B cell (primary cell): ENCODE measurements around the gene CACNA1D. TPM values are rescaled to one million over a fixed set of nuclear protein-coding genes. Genes with fewer than 3 reads are reported as not detected.

Experiments used
- ATAC-seq: fragments of 200-7000 bp; cut with Tn5 transposase; one replicate; pipeline ENCODE4 v1.10.0; 2021; ENCODE audit warnings: low read depth, mild to moderate bottlenecking, moderate number of reproducible peaks, moderate library complexity
- CTCF ChIA-PET: fragments of 350-600 bp; sonication (Branson Sonifier 250); formaldehyde crosslinking; loops from one replicate; lab custom pipeline; 2021; ENCODE audit warnings: antibody characterized with exemption, inconsistent platforms; lab: Charles Lee
- POLR2A ChIA-PET: fragments of 350-600 bp; sonication (Branson Sonifier 250); formaldehyde crosslinking; loops from one replicate; lab custom pipeline; 2021; ENCODE audit warnings: antibody characterized with exemption; lab: Charles Lee
- DNase-seq: peaks from one replicate; pipeline ENCODE4 v3.0.0; 2013
- H2AFZ ChIP-seq: 2 replicates; pipeline ENCODE4 v1.6.1; 2012; ENCODE audit warnings: mild to moderate bottlenecking, low read depth, low read length; ENCODE audit not compliant: insufficient read depth, poor library complexity, severe bottlenecking
- H3K27ac ChIP-seq, 2 donors: 1 replicate in 1 of 2; 2 replicates in 1 of 2; pipeline ENCODE4 v1.5.1; 2012 to 2013; ENCODE audit warnings: low read length in 2 of 2, mild to moderate bottlenecking in 2 of 2, moderate library complexity in 1 of 2
- H3K27me3 ChIP-seq, 4 experiments: fragments of 200-600 bp in 1 of 4; sonication (generic) in 1 of 4; replicated peaks in 1 of 4; 1 replicate in 2 of 4; 2 replicates in 2 of 4; pipeline versions ENCODE4 v1.6.1 to v1.7.0; 2013 to 2016; ENCODE audit warnings: low read length in 3 of 4, mild to moderate bottlenecking in 2 of 4, mixed read lengths in 1 of 4, moderate library complexity in 1 of 4; ENCODE audit not compliant: insufficient read depth in 4 of 4, control insufficient read depth in 3 of 4; ENCODE audit errors: control extremely low read depth in 1 of 4
- H3K36me3 ChIP-seq, 2 experiments: replicated peaks in 1 of 2; 1 replicate in 1 of 2; 2 replicates in 1 of 2; pipeline versions ENCODE4 v1.6.1 to v1.7.1; 2013; ENCODE audit warnings: low read length in 1 of 2; ENCODE audit not compliant: insufficient read depth in 2 of 2, control insufficient read depth in 1 of 2; ENCODE audit errors: control extremely low read depth in 1 of 2, extremely low read depth in 1 of 2
- H3K4me1 ChIP-seq, 2 donors: fragments of 200-600 bp in 1 of 2; sonication (generic) in 1 of 2; 1 replicate in 1 of 2; 2 replicates in 1 of 2; pipeline versions ENCODE4 v1.5.1 to v1.6.1; 2013 to 2017; ENCODE audit warnings: low read length in 2 of 2; ENCODE audit not compliant: control insufficient read depth in 2 of 2, insufficient read depth in 2 of 2
- H3K4me2 ChIP-seq: replicated peaks from 2 replicates; pipeline ENCODE3; 2012; ENCODE audit warnings: mild to moderate bottlenecking, low read depth, low read length; ENCODE audit not compliant: poor library complexity, severe bottlenecking
- H3K4me3 ChIP-seq, 5 experiments: fragments of 200-600 bp in 1 of 5; sonication (generic) in 1 of 5; 1 replicate in 3 of 5; 2 replicates in 2 of 5; pipeline versions ENCODE4 v1.5.1 to v1.7.0; 2011 to 2016; ENCODE audit warnings: low read length in 4 of 5, mild to moderate bottlenecking in 4 of 5, low read depth in 2 of 5, control low read depth in 1 of 5, moderate library complexity in 1 of 5; ENCODE audit not compliant: insufficient read depth in 1 of 5; ENCODE audit errors: control extremely low read depth in 1 of 5, extremely low read depth in 1 of 5
- H3K79me2 ChIP-seq: fragments of 200-600 bp; sonication (generic); one replicate; pipeline ENCODE4 v1.6.0; 2016; ENCODE audit warnings: low read length; ENCODE audit not compliant: control insufficient read depth, insufficient read depth
- H3K9ac ChIP-seq: fragments of 200-600 bp; sonication (generic); 2 replicates; pipeline ENCODE4 v1.6.1; 2017; ENCODE audit warnings: mild to moderate bottlenecking, low read length, moderate library complexity
- H3K9me3 ChIP-seq, 3 donors: one replicate each; pipeline versions ENCODE4 v1.6.1 to v1.7.1; 2013; ENCODE audit warnings: low read length in 2 of 3; ENCODE audit not compliant: control insufficient read depth in 2 of 3, insufficient read depth in 1 of 3; ENCODE audit errors: control extremely low read depth in 1 of 3
- H4K20me1 ChIP-seq: 2 replicates; pipeline ENCODE4 v1.6.0; 2012; ENCODE audit warnings: mild to moderate bottlenecking, low read length; ENCODE audit not compliant: insufficient read depth, control insufficient read depth, poor library complexity, severe bottlenecking
- H3K27ac Mint-ChIP-seq: one replicate; pipeline ENCODE4 v1.8.0; 2021; ENCODE audit warnings: mixed read lengths
- H3K27me3 Mint-ChIP-seq: one replicate; pipeline ENCODE4 v1.8.0; 2021; ENCODE audit warnings: mixed read lengths
- H3K4me1 Mint-ChIP-seq: one replicate; pipeline ENCODE4 v1.8.0; 2021; ENCODE audit warnings: mixed read lengths
- H3K4me3 Mint-ChIP-seq: one replicate; pipeline ENCODE4 v1.8.0; 2021; ENCODE audit warnings: mixed read lengths
- H3K9me3 Mint-ChIP-seq: one replicate; pipeline ENCODE4 v1.8.0; 2022; ENCODE audit warnings: mixed read lengths; ENCODE audit not compliant: insufficient read depth
- EZH2 ChIP-seq: IDR thresholded peaks from 2 replicates; pipeline ENCODE4 v1.6.1; 2012; ENCODE audit warnings: borderline replicate concordance, low read depth, mild to moderate bottlenecking, moderate library complexity, low read length; ENCODE audit not compliant: insufficient read depth, poor library complexity, severe bottlenecking
- WGBS: methylation state at CpG from one replicate; pipeline ENCODE4 v1.1.5; 2013; ENCODE audit warnings: missing lambda C conversion rate; ENCODE audit not compliant: insufficient coverage; 5-methylcytosine and 5-hydroxymethylcytosine counted together
- intact Hi-C: fragments of 100-400 bp; cut with micrococcal nuclease; formaldehyde crosslinking; loops from one replicate; pipeline ENCODE4 v1.10.0; 2022
- polyA plus RNA-seq: library from polyadenylated mRNA; depleted of rRNA; stranded (reverse); fragments of >200 nt; gene quantifications from 2 replicates; pipeline ENCODE4 v1.2.3, GENCODE V29; 2012
- total RNA-seq, 2 donors: library from RNA; stranded (reverse); fragments of 120-200 nt in 1 of 2; gene quantifications; 1 replicate in 1 of 2; 2 replicates in 1 of 2; pipeline versions ENCODE4 v1.2.3 to v1.2.4, GENCODE V29; 2013 to 2022
- TF ChIP-seq, protein P1 (sequence below): fragments of 200-600 bp; IDR thresholded peaks from one replicate; pipeline ENCODE4 v1.8.0; 2022; ENCODE audit warnings: antibody characterized with exemption, mild to moderate bottlenecking

The CACNA1D gene
- total and polyA plus RNA-seq, 2 donors (not counting 1 experiment from before 2014, with no cell fraction given) = 0.06 to 0.07 TPM

DNA sequence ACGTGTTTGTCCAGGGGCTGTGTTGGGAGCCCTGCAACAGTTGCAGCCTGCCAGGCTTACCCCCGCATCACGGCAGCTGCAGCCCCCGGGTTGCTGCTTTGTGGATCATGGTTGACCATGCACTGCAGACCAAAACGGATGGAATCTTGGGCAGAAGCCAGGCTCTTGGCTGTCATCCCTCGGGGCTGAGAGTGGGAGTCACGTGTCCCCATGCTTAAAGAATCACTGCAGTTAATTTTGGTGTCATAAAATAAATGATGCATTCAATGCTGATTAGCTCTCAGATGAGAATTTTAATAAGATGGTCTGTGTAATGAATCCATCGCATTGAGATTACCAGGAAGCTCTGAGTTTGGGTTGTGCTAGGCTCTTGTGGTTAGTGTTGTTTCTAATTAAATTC lies 236.2 kb downstream of the CACNA1D start:
- H3K4me3 Mint-ChIP-seq = no peak overlapping the region
- no peak overlapping the region for H3K4me3 ChIP-seq
- H3K9me3 ChIP-seq = no peaks in the 10 kb centered on the region
- no peaks in the 10 kb centered on the region for H3K36me3 ChIP-seq
- no peak overlapping the region for H3K27ac Mint-ChIP-seq
- no peak overlapping the region for H2AFZ ChIP-seq
- 88% methylated on average over 8 of the region's 8 CpGs for WGBS
- no peaks in the 10 kb centered on the region for H3K9me3 Mint-ChIP-seq
- no peaks in the 10 kb centered on the region for H3K4me1 ChIP-seq
- ChIA-PET POLR2A (no interaction called here), CTCF (no interaction called here)
- no peaks in the 10 kb centered on the region for H3K4me1 Mint-ChIP-seq
- peaks cover 0 to 12% (median 0%) of the 10 kb centered on the region in 4 experiments for H3K27me3 ChIP-seq
- no peak for DNase-seq
- H3K9ac ChIP-seq = no peak overlapping the region
- no peak overlapping the region for H3K4me2 ChIP-seq
- H3K27me3 Mint-ChIP-seq = peaks cover 27% of the 10 kb centered on the region
- H3K79me2 ChIP-seq = no peaks in the 10 kb centered on the region
- intact Hi-C loops = no loop called here
- H3K27ac ChIP-seq = no peak overlapping the region
- TF ChIP-seq EZH2 = no peak
- TF ChIP-seq, protein P1, sequence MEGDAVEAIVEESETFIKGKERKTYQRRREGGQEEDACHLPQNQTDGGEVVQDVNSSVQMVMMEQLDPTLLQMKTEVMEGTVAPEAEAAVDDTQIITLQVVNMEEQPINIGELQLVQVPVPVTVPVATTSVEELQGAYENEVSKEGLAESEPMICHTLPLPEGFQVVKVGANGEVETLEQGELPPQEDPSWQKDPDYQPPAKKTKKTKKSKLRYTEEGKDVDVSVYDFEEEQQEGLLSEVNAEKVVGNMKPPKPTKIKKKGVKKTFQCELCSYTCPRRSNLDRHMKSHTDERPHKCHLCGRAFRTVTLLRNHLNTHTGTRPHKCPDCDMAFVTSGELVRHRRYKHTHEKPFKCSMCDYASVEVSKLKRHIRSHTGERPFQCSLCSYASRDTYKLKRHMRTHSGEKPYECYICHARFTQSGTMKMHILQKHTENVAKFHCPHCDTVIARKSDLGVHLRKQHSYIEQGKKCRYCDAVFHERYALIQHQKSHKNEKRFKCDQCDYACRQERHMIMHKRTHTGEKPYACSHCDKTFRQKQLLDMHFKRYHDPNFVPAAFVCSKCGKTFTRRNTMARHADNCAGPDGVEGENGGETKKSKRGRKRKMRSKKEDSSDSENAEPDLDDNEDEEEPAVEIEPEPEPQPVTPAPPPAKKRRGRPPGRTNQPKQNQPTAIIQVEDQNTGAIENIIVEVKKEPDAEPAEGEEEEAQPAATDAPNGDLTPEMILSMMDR = no peak
- H4K20me1 ChIP-seq = no peaks in the 10 kb centered on the region
- no peak for ATAC-seq

DNA sequence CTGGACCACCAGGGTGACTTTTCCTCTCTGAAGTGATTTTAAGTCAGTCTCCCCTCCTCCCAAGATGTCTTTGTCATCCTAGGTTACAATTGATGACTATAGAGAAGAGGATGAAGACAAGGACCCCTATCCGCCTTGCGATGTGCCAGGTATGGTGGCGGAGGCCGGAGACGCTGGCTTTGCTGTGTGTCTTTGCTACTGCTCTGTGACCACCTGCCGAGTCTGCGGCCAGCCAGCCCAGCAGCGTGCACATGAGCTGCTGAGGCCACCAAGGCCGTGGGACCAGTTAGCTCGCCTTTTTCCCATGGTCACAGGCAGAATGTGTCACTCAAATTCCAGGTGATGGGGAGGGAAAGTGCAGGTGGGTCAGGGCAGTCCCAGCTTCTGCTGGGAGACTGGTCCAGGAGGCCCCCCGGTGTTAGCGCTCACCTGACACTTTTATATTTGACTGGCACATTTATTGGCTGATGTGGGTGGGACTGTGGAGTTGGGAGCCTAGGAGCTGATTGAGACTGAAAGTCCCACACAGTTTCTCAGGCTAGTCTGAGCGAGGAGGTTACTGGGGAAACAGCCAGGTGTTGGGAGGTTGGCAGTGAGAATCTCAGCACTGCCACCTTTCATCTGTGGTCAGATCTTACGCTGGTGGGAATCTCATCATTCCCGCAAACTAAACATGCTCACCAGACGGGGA lies 237.7 kb downstream of the CACNA1D start:
- no peaks in the 10 kb centered on the region for H3K79me2 ChIP-seq
- H3K9ac ChIP-seq = no peak overlapping the region
- Mint-ChIP-seq H3K4me3 (no peak overlapping the region), H3K27me3 (peaks cover 18% of the 10 kb centered on the region), H3K27ac (no peak overlapping the region), H3K4me1 (no peaks in the 10 kb centered on the region), H3K9me3 (no peaks in the 10 kb centered on the region)
- ChIA-PET CTCF (no interaction called here), POLR2A (no interaction called here)
- H3K9me3 ChIP-seq = no peaks in the 10 kb centered on the region
- no peaks in the 10 kb centered on the region for H3K4me1 ChIP-seq
- H3K4me3 ChIP-seq = no peak overlapping the region
- H3K4me2 ChIP-seq = no peak overlapping the region
- H2AFZ ChIP-seq = no peak overlapping the region
- intact Hi-C loops = no loop called here
- 94% methylated on average over 12 of the region's 16 CpGs for WGBS
- DNase-seq (no peak), ATAC-seq (no peak)
- no peaks in the 10 kb centered on the region for H3K36me3 ChIP-seq
- TF ChIP-seq EZH2 = no peak
- TF ChIP-seq, protein P1 = no peak
- H3K27me3 ChIP-seq = peaks cover 0 to 7% (median 0%) of the 10 kb centered on the region in 4 experiments
- H3K27ac ChIP-seq = no peak overlapping the region
- H4K20me1 ChIP-seq = no peaks in the 10 kb centered on the region
